SK-N-SH treated with all-trans-retinoic acid at 6 μM for 48 hours (cell line): ENCODE data around the gene DTL.

Source experiments
- ATAC-seq: fragments of 200-7000 bp; cut with Tn5 transposase; 3 replicates; pipeline ENCODE4 v1.9.1; 2020; ENCODE audit warnings: mild to moderate bottlenecking, moderate library complexity
- ARNTL ChIP-seq: fragments of 450-650 bp; formaldehyde crosslinking; IDR thresholded peaks from 2 replicates; pipeline ENCODE4 v1.5.0; 2020; ENCODE audit warnings: low read depth, mild to moderate bottlenecking, moderate library complexity, borderline replicate concordance
- BACH2 ChIP-seq: fragments of 250-450 bp; sonication (Bioruptor Pico); IDR thresholded peaks from 2 replicates; pipeline ENCODE4 v1.9.0; 2021; ENCODE audit warnings: mild to moderate bottlenecking, borderline replicate concordance
- CREB5 ChIP-seq: fragments of 250-450 bp; sonication (Bioruptor Pico); IDR thresholded peaks from 2 replicates; pipeline ENCODE4 v1.5.1; 2020; ENCODE audit warnings: low read depth, mild to moderate bottlenecking, moderate library complexity
- CSDC2 ChIP-seq: fragments of 250-450 bp; sonication (Bioruptor Pico); IDR thresholded peaks from 2 replicates; pipeline ENCODE4 v1.5.0; 2020; ENCODE audit warnings: mild to moderate bottlenecking, moderate library complexity
- ESRRG ChIP-seq: fragments of 250-450 bp; sonication (Bioruptor Pico); IDR thresholded peaks from 2 replicates; pipeline ENCODE4 v1.6.1; 2021; ENCODE audit warnings: mild to moderate bottlenecking
- OSR1 ChIP-seq: fragments of 250-450 bp; sonication (Bioruptor Pico); IDR thresholded peaks from 2 replicates; pipeline ENCODE4 v1.8.0; 2022; ENCODE audit warnings: moderate library complexity, mild to moderate bottlenecking, inconsistent platforms
- PPARA ChIP-seq: fragments of 250-450 bp; sonication (Bioruptor Pico); IDR thresholded peaks from 2 replicates; pipeline ENCODE4 v1.5.0; 2020; ENCODE audit warnings: mild to moderate bottlenecking, borderline replicate concordance
- SNAI2 ChIP-seq: fragments of 250-450 bp; sonication (Bioruptor Pico); IDR thresholded peaks from 2 replicates; pipeline ENCODE4 v1.5.0; 2020; ENCODE audit warnings: mild to moderate bottlenecking, moderate library complexity
- TCF4 ChIP-seq: fragments of 250-450 bp; sonication (Bioruptor Pico); IDR thresholded peaks from 2 replicates; pipeline ENCODE4 v1.8.0; 2021; ENCODE audit warnings: mild to moderate bottlenecking, moderate library complexity, borderline replicate concordance
- TOX ChIP-seq: fragments of 250-450 bp; sonication (Bioruptor Pico); IDR thresholded peaks from 2 replicates; pipeline ENCODE4 v1.8.0; 2021; ENCODE audit warnings: mild to moderate bottlenecking, moderate library complexity, borderline replicate concordance
- TSHZ2 ChIP-seq: fragments of 250-450 bp; sonication (Bioruptor Pico); IDR thresholded peaks from 2 replicates; pipeline ENCODE4 v1.5.0; 2020; ENCODE audit warnings: mild to moderate bottlenecking, moderate library complexity
- ZC3H10 ChIP-seq: fragments of 250-450 bp; sonication (Bioruptor Pico); IDR thresholded peaks from 2 replicates; pipeline ENCODE4 v1.5.1; 2021; ENCODE audit warnings: mild to moderate bottlenecking, moderate library complexity
- ZFP3 ChIP-seq: fragments of 250-450 bp; sonication (Bioruptor Pico); IDR thresholded peaks from 2 replicates; pipeline ENCODE4 v1.5.0; 2020; ENCODE audit warnings: mild to moderate bottlenecking, moderate library complexity
- ZFP30 ChIP-seq: fragments of 450-650 bp; formaldehyde crosslinking; IDR thresholded peaks from 2 replicates; pipeline ENCODE4 v1.5.0; 2022; ENCODE audit warnings: mild to moderate bottlenecking, moderate library complexity
- ZNF565 ChIP-seq: fragments of 450-650 bp; formaldehyde crosslinking; conservative IDR thresholded peaks from 2 replicates; pipeline ENCODE4 v1.5.0; 2020; ENCODE audit warnings: low read depth, mild to moderate bottlenecking, moderate library complexity
- ZNF70 ChIP-seq: fragments of 450-650 bp; formaldehyde crosslinking; IDR thresholded peaks from 2 replicates; pipeline ENCODE4 v1.5.0; 2020; ENCODE audit warnings: mild to moderate bottlenecking, moderate library complexity
- ZNF8 ChIP-seq: fragments of 450-650 bp; formaldehyde crosslinking; IDR thresholded peaks from 2 replicates; pipeline ENCODE4 v1.5.0; 2020; ENCODE audit warnings: mild to moderate bottlenecking, moderate library complexity
- TF ChIP-seq, protein P1 (sequence below): fragments of 250-450 bp; sonication (Bioruptor Pico); IDR thresholded peaks from 2 replicates; pipeline ENCODE4 v1.5.1; 2021; ENCODE audit warnings: mild to moderate bottlenecking, moderate library complexity
- TF ChIP-seq, protein P2 (sequence below): fragments of 250-450 bp; sonication (Bioruptor Pico); IDR thresholded peaks from 2 replicates; pipeline ENCODE4 v1.8.0; 2021; ENCODE audit warnings: low read depth, mild to moderate bottlenecking, moderate library complexity, borderline replicate concordance
- TF ChIP-seq, protein P3 (sequence below): fragments of 250-450 bp; sonication (Bioruptor Pico); IDR thresholded peaks from 2 replicates; pipeline ENCODE4 v1.8.0; 2020; ENCODE audit warnings: mild to moderate bottlenecking, moderate library complexity, borderline replicate concordance

Gene DTL

DNA sequence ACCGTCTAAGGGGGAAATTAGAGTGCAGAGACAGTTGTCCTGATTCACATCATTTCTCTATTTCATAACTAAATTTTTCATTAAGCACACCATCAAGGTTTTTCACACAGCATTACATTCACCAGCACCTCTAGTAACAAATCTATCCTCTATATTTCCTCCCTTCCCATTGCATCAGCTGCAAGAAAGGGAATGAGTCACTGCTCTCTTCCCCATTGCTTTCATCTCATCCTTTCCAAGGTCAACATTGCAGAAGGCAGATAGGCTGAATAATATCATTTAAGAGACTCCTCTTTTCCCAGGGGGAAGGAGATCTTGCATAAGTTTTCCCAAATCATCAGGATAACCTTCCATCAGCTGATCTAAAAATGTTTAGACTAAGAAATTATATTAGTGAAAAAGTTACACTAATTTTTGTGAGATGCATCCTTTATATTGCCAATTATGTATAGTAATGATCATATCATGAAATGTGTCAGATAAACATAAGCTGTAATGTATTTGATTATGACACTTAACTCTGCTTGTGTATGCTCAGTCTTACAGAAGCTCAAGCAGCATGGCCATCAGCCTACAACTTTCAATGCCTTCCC lies 4.5 kb upstream of the DTL start:
- TF ChIP-seq ZC3H10 (CRISPR knock-in tag), result 0 out of 2 replicates have a peak, but pooled peaks have one; percentile 23
- TF ChIP-seq PPARA, result no peak
- no peak for TF ChIP-seq ARNTL (CRISPR knock-in tag)
- ATAC-seq, result peak; percentile 29; the same call in 2 of the 3 replicates

DNA sequence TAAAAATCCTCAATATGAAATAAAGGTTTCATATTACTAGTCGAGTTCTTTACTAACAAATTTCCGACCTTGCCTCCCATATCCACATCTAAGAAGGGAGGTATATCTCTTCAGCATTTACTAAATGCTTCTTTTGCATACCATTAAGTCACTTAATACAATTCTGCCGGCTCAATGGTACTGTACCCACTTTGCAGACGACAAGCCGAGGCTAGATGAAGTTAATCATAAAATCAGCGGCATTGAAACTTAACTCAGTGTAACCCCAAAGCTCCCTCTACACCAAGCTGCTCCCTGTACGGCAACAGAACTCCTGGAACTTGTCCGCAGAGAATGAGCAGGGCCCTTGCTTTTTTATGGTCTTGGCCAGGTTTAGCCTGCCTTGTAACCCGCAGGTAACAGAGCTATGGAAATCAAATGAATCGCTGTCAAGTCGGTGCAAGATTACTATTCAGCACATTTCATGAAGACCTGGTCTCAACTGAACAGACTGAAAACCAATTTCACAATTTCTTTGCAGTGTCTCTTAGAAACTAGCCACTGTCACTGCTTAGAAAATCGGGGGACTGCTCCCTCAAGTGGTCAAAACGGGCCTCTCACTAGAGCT lies 929 bp upstream of the DTL start:
- peak; percentile 41 for ATAC-seq
- TF ChIP-seq ZNF70 (CRISPR knock-in tag) (no peak), ZFP30 (CRISPR knock-in tag) (no peak), TOX (CRISPR knock-in tag) (no peak), ZNF8 (CRISPR knock-in tag) (no peak), OSR1 (no peak), ZNF565 (CRISPR knock-in tag) (no peak), TSHZ2 (no peak), BACH2 (CRISPR knock-in tag) (no peak), ZC3H10 (CRISPR knock-in tag) (no peak), ZFP3 (CRISPR knock-in tag) (no peak), CSDC2 (CRISPR knock-in tag) (no peak), SNAI2 (CRISPR knock-in tag) (no peak), ESRRG (CRISPR knock-in tag) (no peak), PPARA (no peak), TCF4 (no peak), CREB5 (CRISPR knock-in tag) (no peak)
- TF ChIP-seq, protein P1, sequence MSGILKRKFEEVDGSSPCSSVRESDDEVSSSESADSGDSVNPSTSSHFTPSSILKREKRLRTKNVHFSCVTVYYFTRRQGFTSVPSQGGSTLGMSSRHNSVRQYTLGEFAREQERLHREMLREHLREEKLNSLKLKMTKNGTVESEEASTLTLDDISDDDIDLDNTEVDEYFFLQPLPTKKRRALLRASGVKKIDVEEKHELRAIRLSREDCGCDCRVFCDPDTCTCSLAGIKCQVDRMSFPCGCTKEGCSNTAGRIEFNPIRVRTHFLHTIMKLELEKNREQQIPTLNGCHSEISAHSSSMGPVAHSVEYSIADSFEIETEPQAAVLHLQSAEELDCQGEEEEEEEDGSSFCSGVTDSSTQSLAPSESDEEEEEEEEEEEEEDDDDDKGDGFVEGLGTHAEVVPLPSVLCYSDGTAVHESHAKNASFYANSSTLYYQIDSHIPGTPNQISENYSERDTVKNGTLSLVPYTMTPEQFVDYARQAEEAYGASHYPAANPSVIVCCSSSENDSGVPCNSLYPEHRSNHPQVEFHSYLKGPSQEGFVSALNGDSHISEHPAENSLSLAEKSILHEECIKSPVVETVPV (CRISPR knock-in tag), result no peak
- TF ChIP-seq, protein P2, sequence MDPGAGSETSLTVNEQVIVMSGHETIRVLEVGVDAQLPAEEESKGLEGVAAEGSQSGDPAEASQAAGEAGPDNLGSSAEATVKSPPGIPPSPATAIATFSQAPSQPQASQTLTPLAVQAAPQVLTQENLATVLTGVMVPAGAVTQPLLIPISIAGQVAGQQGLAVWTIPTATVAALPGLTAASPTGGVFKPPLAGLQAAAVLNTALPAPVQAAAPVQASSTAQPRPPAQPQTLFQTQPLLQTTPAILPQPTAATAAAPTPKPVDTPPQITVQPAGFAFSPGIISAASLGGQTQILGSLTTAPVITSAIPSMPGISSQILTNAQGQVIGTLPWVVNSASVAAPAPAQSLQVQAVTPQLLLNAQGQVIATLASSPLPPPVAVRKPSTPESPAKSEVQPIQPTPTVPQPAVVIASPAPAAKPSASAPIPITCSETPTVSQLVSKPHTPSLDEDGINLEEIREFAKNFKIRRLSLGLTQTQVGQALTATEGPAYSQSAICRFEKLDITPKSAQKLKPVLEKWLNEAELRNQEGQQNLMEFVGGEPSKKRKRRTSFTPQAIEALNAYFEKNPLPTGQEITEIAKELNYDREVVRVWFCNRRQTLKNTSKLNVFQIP (CRISPR knock-in tag), result no peak
- TF ChIP-seq, protein P3, sequence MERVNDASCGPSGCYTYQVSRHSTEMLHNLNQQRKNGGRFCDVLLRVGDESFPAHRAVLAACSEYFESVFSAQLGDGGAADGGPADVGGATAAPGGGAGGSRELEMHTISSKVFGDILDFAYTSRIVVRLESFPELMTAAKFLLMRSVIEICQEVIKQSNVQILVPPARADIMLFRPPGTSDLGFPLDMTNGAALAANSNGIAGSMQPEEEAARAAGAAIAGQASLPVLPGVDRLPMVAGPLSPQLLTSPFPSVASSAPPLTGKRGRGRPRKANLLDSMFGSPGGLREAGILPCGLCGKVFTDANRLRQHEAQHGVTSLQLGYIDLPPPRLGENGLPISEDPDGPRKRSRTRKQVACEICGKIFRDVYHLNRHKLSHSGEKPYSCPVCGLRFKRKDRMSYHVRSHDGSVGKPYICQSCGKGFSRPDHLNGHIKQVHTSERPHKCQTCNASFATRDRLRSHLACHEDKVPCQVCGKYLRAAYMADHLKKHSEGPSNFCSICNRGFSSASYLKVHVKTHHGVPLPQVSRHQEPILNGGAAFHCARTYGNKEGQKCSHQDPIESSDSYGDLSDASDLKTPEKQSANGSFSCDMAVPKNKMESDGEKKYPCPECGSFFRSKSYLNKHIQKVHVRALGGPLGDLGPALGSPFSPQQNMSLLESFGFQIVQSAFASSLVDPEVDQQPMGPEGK (CRISPR knock-in tag), result no peak

DNA sequence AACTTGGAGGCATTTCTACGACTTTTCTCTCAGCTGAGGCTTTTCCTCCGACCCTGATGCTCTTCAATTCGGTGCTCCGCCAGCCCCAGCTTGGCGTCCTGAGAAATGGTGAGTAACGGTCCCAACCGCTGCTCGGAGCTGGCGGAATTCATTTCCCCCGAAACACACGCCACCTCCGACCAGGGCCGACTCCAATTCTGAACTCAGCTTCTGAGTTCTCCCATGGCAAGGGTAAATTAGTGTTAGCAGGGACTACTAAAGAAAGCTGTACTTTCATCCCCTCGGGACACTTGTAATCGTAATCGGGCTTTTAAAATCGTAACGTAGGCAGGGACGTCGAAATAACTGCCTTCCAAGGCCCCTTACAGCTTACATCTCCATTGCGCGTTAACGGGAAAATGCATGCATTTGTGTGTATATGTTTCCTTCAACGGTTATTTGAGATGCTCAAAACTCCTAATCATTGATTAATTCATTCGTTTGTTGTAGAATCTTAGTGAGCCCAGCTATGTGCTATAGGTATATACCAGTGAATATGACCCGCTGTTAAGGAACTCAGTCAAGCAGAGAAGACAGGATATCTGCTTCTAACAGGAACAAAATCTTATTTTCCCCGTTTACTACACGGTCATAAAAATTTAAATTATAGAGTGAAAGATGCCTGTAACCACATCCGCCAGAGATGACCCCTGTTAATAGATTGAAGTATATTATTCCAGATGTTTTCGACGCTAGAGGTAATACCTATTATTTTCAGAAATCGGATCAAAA lies 472 bp downstream of the DTL start:
- peak; percentile 21 for ATAC-seq
- TF ChIP-seq OSR1, result no peak
- TF ChIP-seq TCF4, result no peak
- no peak for TF ChIP-seq BACH2 (CRISPR knock-in tag)
- TF ChIP-seq CREB5 (CRISPR knock-in tag), result no peak
- no peak for TF ChIP-seq TOX (CRISPR knock-in tag)
- TF ChIP-seq, protein P1 (CRISPR knock-in tag), result no peak
- TF ChIP-seq ZNF8 (CRISPR knock-in tag), result no peak
- no peak for TF ChIP-seq SNAI2 (CRISPR knock-in tag)
- TF ChIP-seq, protein P3 (CRISPR knock-in tag), result no peak
- no peak for TF ChIP-seq ZNF565 (CRISPR knock-in tag)
- no peak for TF ChIP-seq ZFP30 (CRISPR knock-in tag)
- TF ChIP-seq ZNF70 (CRISPR knock-in tag), result no peak
